Left lung (tissue), 14 donors: ENCODE measurements around the gene BNIP2. TPM values are rescaled to one million over a fixed set of nuclear protein-coding genes. Genes with fewer than 3 reads are reported as not detected.
A peak's percentile ranks its signal among the peaks of the same experiment; 100 is the strongest.

ENCODE experiments used
- ATAC-seq: fragments of 200-7000 bp; cut with Tn5 transposase; one replicate; pipeline ENCODE4 v1.9.1; 2020; ENCODE audit warnings: moderate library complexity
- DNase-seq, 4 donors: peaks; one replicate each; pipeline ENCODE4 v3.0.0-alpha.2; 2013 to 2020
- H3K27ac ChIP-seq, 2 donors: fragments of 200-600 bp; sonication (generic) in 1 of 2; one replicate each; pipeline versions ENCODE4 v1.5.0 to v1.8.0; 2020 to 2021
- H3K27me3 ChIP-seq, 2 donors: fragments of 200-600 bp; sonication (generic) in 1 of 2; one replicate each; pipeline versions ENCODE4 v1.5.0 to v1.8.0; 2020 to 2021
- H3K36me3 ChIP-seq, 2 donors: fragments of 200-600 bp; sonication (generic) in 1 of 2; one replicate each; pipeline versions ENCODE4 v1.5.0 to v1.8.0; 2020 to 2021
- H3K4me1 ChIP-seq, 2 donors: fragments of 200-600 bp; one replicate each; pipeline ENCODE4 v1.8.0; 2021
- H3K4me3 ChIP-seq, 2 donors: fragments of 200-600 bp; sonication (generic) in 1 of 2; one replicate each; pipeline versions ENCODE4 v1.5.0 to v1.8.0; 2020 to 2021; ENCODE audit warnings: mild to moderate bottlenecking in 1 of 2
- H3K9me3 ChIP-seq, 2 donors: fragments of 200-600 bp; sonication (generic) in 1 of 2; one replicate each; pipeline versions ENCODE4 v1.5.0 to v1.8.0; 2020 to 2021
- intact Hi-C, 2 donors: fragments of 100-400 bp; cut with DNase I; formaldehyde crosslinking; loops; one replicate each; pipeline versions ENCODE4 v1.11.2 to v1.14.2; 2022
- long read RNA-seq, 12 donors: library from polyadenylated mRNA in 2 of 12; unstranded in 2 of 12; transcript quantifications; one replicate each; pipeline ENCODE4 v2.0.0 and lab custom pipeline, GENCODE V29; 2019 to 2026
- polyA plus RNA-seq, 6 donors: library from polyadenylated mRNA; unstranded; fragments of 120-200 nt; gene quantifications; one replicate each; pipeline ENCODE4 v1.2.1, GENCODE V29; 2013; ENCODE audit not compliant: insufficient read length in 6 of 6
- total RNA-seq, 2 donors: library from RNA; stranded (reverse); fragmentation: NEBNext Ultra II Directional; extraction: Animal tissue kit (Norgen Biotek cat#: 25700); gene quantifications; one replicate each; pipeline ENCODE4 v1.2.1, GENCODE V29; 2021
- TF ChIP-seq, protein P1 (sequence below), 2 donors: fragments of 200-600 bp; sonication (generic) in 1 of 2; IDR thresholded peaks; one replicate each; pipeline versions ENCODE4 v1.5.0 to v1.8.0; 2021; ENCODE audit warnings: antibody characterized with exemption in 2 of 2
- donor health status: DM: no; HTN: yes; CAD: no.
- donor health status: DM: no; HTN: no; CAD: no.

The BNIP2 gene, protein sequence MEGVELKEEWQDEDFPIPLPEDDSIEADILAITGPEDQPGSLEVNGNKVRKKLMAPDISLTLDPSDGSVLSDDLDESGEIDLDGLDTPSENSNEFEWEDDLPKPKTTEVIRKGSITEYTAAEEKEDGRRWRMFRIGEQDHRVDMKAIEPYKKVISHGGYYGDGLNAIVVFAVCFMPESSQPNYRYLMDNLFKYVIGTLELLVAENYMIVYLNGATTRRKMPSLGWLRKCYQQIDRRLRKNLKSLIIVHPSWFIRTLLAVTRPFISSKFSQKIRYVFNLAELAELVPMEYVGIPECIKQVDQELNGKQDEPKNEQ
- total RNA-seq: 10 to 100 TPM; 66.0 to 87.3 TPM
- 10 to 100 TPM; 68.3 to 82.3 (median 73.7) TPM for polyA plus RNA-seq
- long read RNA-seq, donor 1, full-length matches to known transcripts: 24 of 780 reads
- long read RNA-seq, donor 1, partial matches to known transcripts: 751 of 780 reads
- long read RNA-seq, donor 1, other reads (novel, unspliced or antisense): 5 of 780 reads
- long read RNA-seq, donor 2, full-length matches to known transcripts: 16 of 16 reads
- long read RNA-seq, donor 2, partial matches to known transcripts: 0 of 16 reads
- long read RNA-seq, donor 2, other reads (novel, unspliced or antisense): 0 of 16 reads
- long read RNA-seq, donor 3, full-length matches to known transcripts: 11 of 11 reads
- long read RNA-seq, donor 3, partial matches to known transcripts: 0 of 11 reads
- long read RNA-seq, donor 3, other reads (novel, unspliced or antisense): 0 of 11 reads
- long read RNA-seq, donor 4, full-length matches to known transcripts: 11 of 25 reads
- long read RNA-seq, donor 4, partial matches to known transcripts: 3 of 25 reads
- long read RNA-seq, donor 4, other reads (novel, unspliced or antisense): 11 of 25 reads
- long read RNA-seq, donor 5, full-length matches to known transcripts: 15 of 15 reads
- long read RNA-seq, donor 5, partial matches to known transcripts: 0 of 15 reads
- long read RNA-seq, donor 5, other reads (novel, unspliced or antisense): 0 of 15 reads
- long read RNA-seq, donor 6, full-length matches to known transcripts: 14 of 14 reads
- long read RNA-seq, donor 6, partial matches to known transcripts: 0 of 14 reads
- long read RNA-seq, donor 6, other reads (novel, unspliced or antisense): 0 of 14 reads
- long read RNA-seq, donor 7, full-length matches to known transcripts: 9 of 9 reads
- long read RNA-seq, donor 7, partial matches to known transcripts: 0 of 9 reads
- long read RNA-seq, donor 7, other reads (novel, unspliced or antisense): 0 of 9 reads
- long read RNA-seq, donor 8, full-length matches to known transcripts: 19 of 50 reads
- long read RNA-seq, donor 8, partial matches to known transcripts: 0 of 50 reads
- long read RNA-seq, donor 8, other reads (novel, unspliced or antisense): 31 of 50 reads
- long read RNA-seq, donor 9: 0 reads
- long read RNA-seq, donor 10, partial matches to known transcripts: 7 of 10 reads
- long read RNA-seq, donor 10, other reads (novel, unspliced or antisense): 1 of 10 reads
- long read RNA-seq, donor 11: 0 reads
- long read RNA-seq, donor 12, full-length matches to known transcripts: 19 of 29 reads
- long read RNA-seq, donor 12, partial matches to known transcripts: 10 of 29 reads
- long read RNA-seq, donor 12, other reads (novel, unspliced or antisense): 0 of 29 reads

DNA sequence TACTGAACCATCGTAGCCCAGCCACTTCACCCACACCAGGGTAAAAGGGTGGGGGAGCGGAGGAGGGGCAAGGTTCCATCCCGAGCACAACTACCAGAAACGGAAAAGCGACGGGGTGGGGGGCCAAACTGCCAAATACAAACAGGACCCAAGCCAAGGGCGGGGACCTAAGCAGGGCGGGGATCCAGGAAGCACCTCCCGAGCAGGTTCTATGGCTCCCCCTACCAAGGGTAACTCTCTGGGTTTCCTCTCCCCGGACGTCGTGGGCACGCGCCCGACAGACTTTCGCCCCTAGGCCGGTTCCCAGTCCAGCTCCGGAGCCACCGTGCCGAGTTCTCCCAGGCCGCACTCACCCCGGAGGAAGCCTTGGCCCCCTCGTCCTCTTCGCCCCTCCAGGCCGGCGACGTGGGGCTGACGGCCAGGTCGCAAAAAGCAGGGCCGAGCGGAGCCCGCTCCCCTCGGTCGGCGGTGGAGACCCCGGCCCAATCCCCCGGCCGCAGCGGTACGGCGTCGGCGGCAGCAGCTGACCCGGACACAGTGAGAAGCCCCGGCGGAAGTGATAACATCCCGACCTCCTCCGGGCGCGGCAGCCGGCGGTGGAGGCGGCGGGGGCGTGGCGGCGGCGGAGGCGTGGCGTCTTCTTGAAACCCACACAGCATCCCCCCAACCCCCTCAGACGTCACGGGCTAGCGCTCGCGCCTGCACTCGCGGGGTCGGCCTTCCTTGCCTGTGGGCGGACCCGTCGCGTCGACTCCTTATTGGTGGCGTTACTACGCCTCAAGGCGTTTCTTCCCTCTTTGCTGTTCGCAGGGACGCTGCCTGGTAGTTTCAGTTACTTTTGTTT, at the start of gene BNIP2:
BNIP2 (minus strand) TSS at position 539 of the 844 bp plus-strand sequence. CDS start 6,863 bp downstream, outside the sequence.
- peak; percentile 98 to 100 (median 100) for DNase-seq
- peak within 1 kb of the TSS; percentile 99 to 100 for H3K27ac ChIP-seq
- no peaks in the 10 kb centered on the region for H3K9me3 ChIP-seq
- peaks cover 18 to 47% of the 10 kb centered on the region in 2 donors for H3K4me1 ChIP-seq
- H3K36me3 ChIP-seq: no peaks in the 10 kb centered on the region
- ATAC-seq: peak; percentile 94
- TF ChIP-seq, protein P1, sequence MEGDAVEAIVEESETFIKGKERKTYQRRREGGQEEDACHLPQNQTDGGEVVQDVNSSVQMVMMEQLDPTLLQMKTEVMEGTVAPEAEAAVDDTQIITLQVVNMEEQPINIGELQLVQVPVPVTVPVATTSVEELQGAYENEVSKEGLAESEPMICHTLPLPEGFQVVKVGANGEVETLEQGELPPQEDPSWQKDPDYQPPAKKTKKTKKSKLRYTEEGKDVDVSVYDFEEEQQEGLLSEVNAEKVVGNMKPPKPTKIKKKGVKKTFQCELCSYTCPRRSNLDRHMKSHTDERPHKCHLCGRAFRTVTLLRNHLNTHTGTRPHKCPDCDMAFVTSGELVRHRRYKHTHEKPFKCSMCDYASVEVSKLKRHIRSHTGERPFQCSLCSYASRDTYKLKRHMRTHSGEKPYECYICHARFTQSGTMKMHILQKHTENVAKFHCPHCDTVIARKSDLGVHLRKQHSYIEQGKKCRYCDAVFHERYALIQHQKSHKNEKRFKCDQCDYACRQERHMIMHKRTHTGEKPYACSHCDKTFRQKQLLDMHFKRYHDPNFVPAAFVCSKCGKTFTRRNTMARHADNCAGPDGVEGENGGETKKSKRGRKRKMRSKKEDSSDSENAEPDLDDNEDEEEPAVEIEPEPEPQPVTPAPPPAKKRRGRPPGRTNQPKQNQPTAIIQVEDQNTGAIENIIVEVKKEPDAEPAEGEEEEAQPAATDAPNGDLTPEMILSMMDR (IDR thresholded peaks at IDR 0.05): no peak
- H3K4me3 ChIP-seq: peak within 1 kb of the TSS; percentile 89 to 95
- H3K27me3 ChIP-seq: no peaks in the 10 kb centered on the region
- intact Hi-C loops: no loop called here

DNA sequence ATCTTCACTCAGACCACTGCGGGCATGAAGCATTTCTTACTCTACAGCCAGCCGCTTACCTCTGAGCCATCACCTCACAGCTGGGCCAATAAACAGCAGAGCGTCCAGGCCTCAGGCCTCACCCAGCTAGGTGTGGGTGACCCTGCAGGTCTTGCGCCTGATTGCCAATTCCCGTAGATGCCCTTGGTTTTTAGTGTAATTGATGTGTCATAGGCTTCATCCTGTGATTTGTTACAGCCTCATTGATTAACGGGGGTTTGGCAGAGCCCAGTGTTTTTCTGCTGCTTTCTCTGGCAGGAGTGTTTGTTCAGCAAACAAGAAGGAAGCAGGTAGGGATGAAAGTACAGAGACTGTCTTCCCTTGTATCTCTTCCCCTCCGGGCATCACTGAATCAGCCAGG, 49.6 kb upstream of the BNIP2 start:
- Histone ChIP-seq H3K9me3 (peaks cover 0 to under 1% of the 10 kb centered on the region in 2 donors), H3K4me1 (no peaks in the 10 kb centered on the region), H3K27me3 (peaks cover 0 to 19% of the 10 kb centered on the region in 2 donors), H3K4me3 (no peak overlapping the region), H3K27ac (no peak overlapping the region), H3K36me3 (no peaks in the 10 kb centered on the region)
- TF ChIP-seq, protein P1 (IDR thresholded peaks at IDR 0.05): no peak
- no peak for DNase-seq
- intact Hi-C loops: no loop called here
- ATAC-seq: no peak

DNA sequence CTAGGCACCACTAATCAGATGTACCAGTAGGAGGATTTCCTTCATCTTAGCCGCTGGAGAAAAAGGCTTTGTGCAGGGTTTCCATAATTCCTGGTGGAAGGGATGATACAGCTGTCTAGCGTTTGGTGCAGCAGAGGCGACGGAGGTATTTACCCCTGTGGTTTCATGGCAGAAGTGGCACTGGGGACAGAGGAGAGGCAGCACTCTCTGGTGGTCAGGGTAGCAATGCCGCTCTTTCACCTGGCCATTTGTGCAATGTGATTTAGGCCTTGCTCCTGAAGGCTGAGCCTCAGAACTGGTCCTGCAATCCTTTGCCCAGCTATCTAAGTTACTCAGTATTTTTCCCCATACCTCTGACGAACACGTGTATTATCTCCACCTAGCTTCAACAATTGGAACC, 47.1 kb upstream of the BNIP2 start:
- Histone ChIP-seq H3K36me3 (no peaks in the 10 kb centered on the region), H3K27ac (no peak overlapping the region), H3K27me3 (peaks cover 0 to 11% of the 10 kb centered on the region in 2 donors), H3K9me3 (no peaks in the 10 kb centered on the region), H3K4me1 (no peaks in the 10 kb centered on the region), H3K4me3 (no peak overlapping the region)
- TF ChIP-seq, protein P1 (IDR thresholded peaks at IDR 0.05): no peak
- intact Hi-C loops: no loop called here
- DNase-seq: no peak
- ATAC-seq: no peak

DNA sequence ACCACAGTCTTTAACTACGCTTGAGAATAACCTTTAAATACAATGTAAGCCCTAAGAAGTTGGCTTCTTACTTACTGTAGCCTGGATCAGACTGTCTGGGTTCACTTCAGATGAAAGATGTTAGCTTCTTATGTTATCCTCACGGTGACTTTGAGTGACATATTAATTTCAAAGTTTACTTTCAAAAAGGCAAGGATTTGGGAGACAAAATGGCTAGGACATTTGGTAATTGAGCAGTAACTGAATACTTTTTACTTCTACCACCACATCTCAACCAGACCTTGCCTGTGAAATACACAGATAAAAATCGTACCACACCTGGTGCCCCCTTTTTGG, 36.0 kb upstream of the BNIP2 start:
- Histone ChIP-seq H3K4me3 (no peak overlapping the region), H3K9me3 (no peaks in the 10 kb centered on the region), H3K27me3 (peaks cover 0 to 32% of the 10 kb centered on the region in 2 donors), H3K36me3 (no peaks in the 10 kb centered on the region), H3K27ac (no peak overlapping the region), H3K4me1 (no peaks in the 10 kb centered on the region)
- DNase-seq: no peak
- no peak for ATAC-seq
- intact Hi-C loops: loop anchor here in 1 of 2 donors (10.0 kb wide), 1 partner anchor 600 kb away; no protein-coding TSS in a partner anchor
- TF ChIP-seq, protein P1 (IDR thresholded peaks at IDR 0.05): no peak
